HG02759 (cell line): Measurements from ENCODE around the gene HAAO.

Source experiments
- ATAC-seq: cut with Tn5 transposase; IDR thresholded peaks from one replicate; pipeline ENCODE4 v1.9.1; 2021; ENCODE audit warnings: mild to moderate bottlenecking, moderate library complexity; ENCODE audit not compliant: unreplicated experiment

The HAAO gene

GRCh38 chr2:42769583-42770287 is 22.6 kb downstream of the HAAO start:
- ATAC-seq = no peak

GRCh38 chr2:42768706-42769256 is 23.6 kb downstream of the HAAO start:
- ATAC-seq = no peak

GRCh38 chr2:42767899-42768705 is 24.3 kb downstream of the HAAO start:
- ATAC-seq = no peak

GRCh38 chr2:42767080-42767898 is 25.1 kb downstream of the HAAO start:
- ATAC-seq = no peak

- no peak for ATAC-seq
Observed at GRCh38 chr2:42765686-42766085, 26.7 kb downstream of the HAAO start.

GRCh38 chr2:42764901-42765300 is 27.5 kb downstream of the HAAO start:
- no peak for ATAC-seq

GRCh38 chr2:42764096-42764495 is 28.3 kb downstream of the HAAO start, which contains the start of gene OXER1:
Gene OXER1 (minus strand): TSS chr2:42764135. CDS start chr2:42764062, 73 bp downstream.
- no peak for ATAC-seq

- ATAC-seq = no peak
Observed at GRCh38 chr2:42762823-42763804, 29.3 kb downstream of the HAAO start.

- ATAC-seq = no peak
Observed at GRCh38 chr2:42762155-42762554, 30.2 kb downstream of the HAAO start.

- ATAC-seq = no peak
Observed at GRCh38 chr2:42761554-42761953, 30.8 kb downstream of the HAAO start.

GRCh38 chr2:42758751-42759150 is 33.6 kb downstream of the HAAO start:
- ATAC-seq = no peak

- no peak for ATAC-seq
Observed at GRCh38 chr2:42757981-42758740, 34.2 kb downstream of the HAAO start.

- no peak for ATAC-seq
Observed at GRCh38 chr2:42756966-42757513, 35.3 kb downstream of the HAAO start.

- ATAC-seq = no peak
Observed at GRCh38 chr2:42756150-42756775, 36.1 kb downstream of the HAAO start.

GRCh38 chr2:42755191-42755880 is 37.0 kb downstream of the HAAO start:
- no peak for ATAC-seq

GRCh38 chr2:42754776-42755140 is 37.6 kb downstream of the HAAO start:
- ATAC-seq = no peak

- ATAC-seq = peak; percentile 66
Observed at GRCh38 chr2:42754021-42754775, 38.2 kb downstream of the HAAO start.
